Stimulated activated CD4-positive, alpha-beta T cell treated with anti-CD3 and anti-CD28 coated beads, Interleukin-12 subunit alpha, Interleukin-12 subunit beta, amount 100 ng/mL, for 48 hours (primary cell): Measurements from ENCODE around the gene EIF2AK3.

Experiments used
- DNase-seq, 3 donors: peaks; one replicate each; pipeline ENCODE4 v3.0.0-alpha.2; 2020; ENCODE audit warnings: low read depth in 2 of 3, low spot score in 1 of 3

The EIF2AK3 gene

DNA sequence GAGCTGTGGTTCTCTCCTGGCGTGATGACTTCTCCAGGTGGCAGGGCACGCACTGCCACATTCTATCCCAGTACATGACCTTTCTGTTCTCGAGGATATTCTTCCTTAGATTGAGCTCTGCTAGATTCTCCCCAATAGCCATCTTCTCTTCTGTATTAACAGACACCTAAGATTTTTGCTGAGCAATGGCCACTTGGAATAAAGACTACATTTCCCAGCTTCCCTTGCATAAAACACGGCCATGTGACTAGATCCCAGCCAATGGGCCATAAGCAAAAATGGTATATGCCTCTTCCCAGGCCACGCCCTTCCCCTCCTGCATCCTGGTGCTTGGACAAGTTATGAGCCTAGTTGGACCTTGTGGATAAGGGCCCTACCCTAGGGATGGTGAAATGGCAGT, 82.1 kb downstream of the EIF2AK3 start:
- DNase-seq = no peak

DNA sequence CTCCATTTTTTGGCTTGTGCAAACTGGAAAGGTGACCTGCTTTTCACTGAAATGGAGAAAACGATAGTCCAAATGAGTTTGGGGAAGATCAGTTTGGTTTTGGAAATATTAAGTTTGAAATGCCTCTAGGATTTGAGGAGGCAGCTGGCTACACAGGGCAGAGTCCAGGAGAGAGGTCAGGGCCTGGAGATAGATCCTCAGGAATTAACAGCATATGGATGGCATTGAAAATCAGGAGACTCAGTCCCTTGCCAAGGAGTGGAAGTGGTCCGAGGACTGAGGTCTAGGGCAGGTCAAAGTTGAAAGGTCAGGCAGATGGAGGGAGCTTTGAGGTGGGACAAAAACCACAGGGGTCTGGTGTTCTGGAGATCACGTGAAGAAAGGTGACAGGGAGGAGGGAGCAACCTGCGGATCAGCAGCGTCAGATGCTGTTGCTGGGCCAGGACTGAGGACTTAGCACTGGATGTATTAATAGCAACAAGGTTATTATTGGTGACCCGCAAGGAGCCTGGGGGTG, 83.7 kb downstream of the EIF2AK3 start:
- no peak for DNase-seq

DNA sequence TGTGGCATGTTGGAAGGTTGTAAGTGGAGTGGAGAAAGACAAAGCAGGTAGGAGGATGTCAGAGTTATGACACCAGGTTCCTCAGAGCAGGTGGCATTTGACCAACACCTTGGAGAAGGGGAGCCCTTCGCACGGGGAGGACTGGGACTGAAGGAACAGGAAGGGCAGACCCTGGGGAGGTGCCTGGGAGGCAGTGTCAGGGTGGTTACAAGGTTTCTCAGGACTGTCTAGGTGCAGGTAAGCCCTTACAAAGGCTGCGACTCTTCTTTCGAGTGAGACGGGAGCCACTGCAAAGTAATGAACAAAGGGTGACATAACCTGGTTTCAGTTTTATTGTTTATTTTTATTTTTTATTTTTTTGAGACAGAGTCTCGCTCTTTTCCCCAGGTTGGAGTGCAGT, 84.6 kb downstream of the EIF2AK3 start:
- no peak for DNase-seq

DNA sequence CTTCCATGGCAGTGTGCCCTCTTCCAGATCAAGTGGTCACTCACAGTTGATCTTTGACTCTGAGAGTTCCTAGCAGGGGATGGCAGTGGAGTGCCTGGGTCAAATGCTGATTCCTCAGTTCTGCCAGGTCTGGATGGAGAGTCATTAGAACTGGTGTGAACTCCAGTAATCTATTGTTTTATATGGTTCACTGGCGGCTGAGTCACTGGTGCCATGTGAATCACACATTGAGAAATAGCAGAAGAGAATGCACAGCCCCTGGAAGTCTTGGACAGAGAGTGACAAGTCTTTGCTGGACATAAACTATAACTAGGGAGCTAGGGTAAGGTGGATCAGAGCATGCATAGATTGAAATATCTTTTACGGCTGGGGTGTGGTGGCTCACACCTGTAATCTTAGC, 86.9 kb downstream of the EIF2AK3 start:
- no peak for DNase-seq

DNA sequence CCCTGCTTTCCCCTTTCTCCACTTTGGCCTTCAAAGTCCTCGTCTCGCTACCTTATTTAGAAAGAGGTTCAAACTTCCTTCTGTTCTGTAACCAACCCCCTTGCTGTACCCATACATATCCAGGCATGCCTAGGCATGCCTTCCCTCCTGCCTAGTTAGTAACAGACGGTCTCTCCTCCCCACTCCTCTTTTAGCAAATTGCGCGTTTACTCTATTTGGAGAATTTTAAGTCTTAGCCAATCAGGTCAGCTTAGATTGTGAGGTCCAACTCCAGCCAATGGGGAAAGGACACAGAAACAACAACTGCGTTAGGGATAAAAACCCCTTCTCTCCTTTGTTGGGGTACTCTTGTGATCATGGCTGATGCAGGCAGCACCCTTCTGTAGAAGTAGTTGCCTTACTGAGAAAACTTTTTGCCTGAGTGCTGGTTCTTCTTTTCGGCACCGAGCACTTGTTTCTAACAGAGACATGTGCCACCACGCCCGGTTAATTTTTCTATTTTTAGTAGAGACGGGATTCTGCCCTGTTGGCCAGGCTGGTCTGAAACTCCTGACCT, 88.8 kb downstream of the EIF2AK3 start:
- no peak for DNase-seq

DNA sequence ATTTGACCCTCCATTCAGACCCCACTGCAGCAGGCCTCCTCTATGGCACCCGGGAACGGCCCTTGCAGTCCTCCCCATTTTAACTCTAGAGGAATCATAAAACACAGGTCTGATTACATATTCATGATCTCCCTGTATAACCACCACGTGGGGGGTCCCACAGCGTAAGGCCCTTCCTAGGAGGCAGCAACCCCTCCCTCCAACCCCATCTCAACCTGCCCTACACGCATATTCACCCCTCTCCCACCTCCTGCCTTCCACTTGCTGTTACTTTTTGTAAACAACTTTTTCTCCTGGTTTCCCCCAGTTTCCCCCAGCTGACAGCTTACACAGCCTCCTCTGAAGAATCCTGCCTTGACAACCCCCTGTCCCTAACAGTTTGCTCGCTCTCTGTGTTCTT, 89.6 kb downstream of the EIF2AK3 start:
- DNase-seq = no peak

DNA sequence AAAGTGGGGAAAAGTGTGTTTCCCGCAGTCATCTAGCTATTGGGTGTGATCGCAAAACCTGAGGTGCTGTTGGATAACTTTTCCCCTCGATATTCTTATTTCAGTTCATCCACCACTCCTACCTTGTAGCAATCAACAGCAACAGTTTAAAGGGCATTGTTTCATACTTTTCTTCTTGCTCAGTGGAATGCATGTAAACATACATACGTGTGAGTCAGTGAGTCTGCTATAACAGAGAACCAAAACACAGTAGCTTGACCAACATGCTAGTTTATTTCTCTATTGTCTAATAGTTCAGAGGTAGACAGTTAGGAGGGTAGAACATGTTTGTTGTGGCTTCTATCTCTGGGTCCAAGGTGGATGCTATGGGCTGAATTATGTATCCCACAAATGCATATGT, 97.2 kb downstream of the EIF2AK3 start:
- DNase-seq = no peak

DNA sequence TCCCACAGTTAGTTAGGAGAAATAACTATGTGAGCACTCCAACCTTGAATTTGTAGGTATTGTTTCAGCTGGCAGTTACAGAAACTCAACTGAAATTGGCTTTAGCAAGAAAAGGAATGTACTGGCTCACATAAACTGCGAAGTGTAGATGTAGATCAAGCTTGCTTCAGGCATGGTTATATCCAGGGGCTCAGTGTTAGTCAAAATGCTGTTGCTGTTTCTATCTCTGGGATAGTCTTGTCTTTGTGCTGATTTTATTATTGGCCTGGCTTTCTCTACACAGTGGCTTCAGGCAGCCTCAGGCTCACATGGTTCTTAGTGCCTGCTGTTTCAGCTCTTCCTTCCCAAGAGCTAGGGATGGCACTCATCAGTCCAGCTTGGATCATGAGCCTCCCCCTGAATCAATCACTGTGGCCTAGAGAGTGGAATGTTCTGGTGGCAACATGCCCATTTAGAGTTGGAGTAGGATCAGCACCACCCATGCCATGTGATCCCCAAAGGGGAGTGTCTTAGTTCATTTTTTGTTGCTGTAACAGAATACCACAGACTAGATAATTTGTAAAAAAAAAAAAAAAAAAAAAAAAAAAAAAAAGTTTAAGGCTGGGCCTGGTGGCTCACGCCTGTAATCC, 105.7 kb downstream of the EIF2AK3 start:
- DNase-seq = no peak

DNA sequence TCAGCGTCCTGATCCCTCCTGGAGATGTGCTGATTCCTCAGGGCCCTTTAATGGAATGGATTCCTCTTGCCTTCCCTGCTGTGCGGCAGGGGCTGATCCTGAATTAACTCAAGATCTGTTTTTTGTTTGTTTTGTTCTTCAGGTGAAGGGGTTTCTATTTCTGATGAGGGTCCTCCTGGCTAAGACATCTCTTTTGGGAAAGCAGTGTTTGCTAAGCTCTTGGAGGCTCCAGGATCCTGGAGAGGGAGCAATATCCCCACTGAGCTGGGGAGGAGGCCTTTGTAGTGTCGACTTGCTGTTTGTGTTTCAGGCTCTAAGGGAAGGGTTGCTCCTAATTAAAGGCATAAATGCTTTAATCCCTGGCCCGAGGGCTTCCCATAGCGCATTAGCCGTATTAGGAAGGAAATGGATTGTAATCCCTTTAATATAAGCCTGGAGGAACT, 109.5 kb downstream of the EIF2AK3 start:
- no peak for DNase-seq
